Lower leg skin (tissue), 3 donors: ENCODE measurements around the gene KDM4B.

ENCODE experiments used
- POLR2A ChIP-seq, 2 donors: fragments of 450-650 bp; IDR thresholded peaks; one replicate each; pipeline ENCODE4 v1.6.1; 2016 to 2017; ENCODE audit warnings: antibody characterized with exemption in 2 of 2, mild to moderate bottlenecking in 1 of 2, moderate library complexity in 1 of 2
- TF ChIP-seq, protein P1 (sequence below), 3 donors: fragments of 450-650 bp; IDR thresholded peaks; one replicate each; pipeline ENCODE4 v1.5.1; 2016; ENCODE audit warnings: antibody characterized with exemption in 3 of 3, mild to moderate bottlenecking in 3 of 3, moderate library complexity in 2 of 3

DNA sequence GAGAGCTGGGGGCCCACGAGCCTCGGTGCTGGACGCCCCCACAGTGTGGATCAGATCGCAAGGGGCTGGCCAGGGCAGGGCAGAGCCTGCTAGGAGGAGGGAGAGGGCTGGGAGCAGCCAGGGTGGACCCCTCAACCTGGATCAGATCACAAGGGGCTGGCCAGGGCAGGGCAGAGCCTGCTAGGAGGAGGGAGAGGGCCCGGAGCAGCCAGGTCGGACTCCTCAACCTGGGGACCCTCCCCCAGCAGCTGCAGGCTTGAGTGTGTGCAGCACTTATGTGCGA is 126.6 kb downstream of the KDM4B start:
- TF ChIP-seq, protein P1, sequence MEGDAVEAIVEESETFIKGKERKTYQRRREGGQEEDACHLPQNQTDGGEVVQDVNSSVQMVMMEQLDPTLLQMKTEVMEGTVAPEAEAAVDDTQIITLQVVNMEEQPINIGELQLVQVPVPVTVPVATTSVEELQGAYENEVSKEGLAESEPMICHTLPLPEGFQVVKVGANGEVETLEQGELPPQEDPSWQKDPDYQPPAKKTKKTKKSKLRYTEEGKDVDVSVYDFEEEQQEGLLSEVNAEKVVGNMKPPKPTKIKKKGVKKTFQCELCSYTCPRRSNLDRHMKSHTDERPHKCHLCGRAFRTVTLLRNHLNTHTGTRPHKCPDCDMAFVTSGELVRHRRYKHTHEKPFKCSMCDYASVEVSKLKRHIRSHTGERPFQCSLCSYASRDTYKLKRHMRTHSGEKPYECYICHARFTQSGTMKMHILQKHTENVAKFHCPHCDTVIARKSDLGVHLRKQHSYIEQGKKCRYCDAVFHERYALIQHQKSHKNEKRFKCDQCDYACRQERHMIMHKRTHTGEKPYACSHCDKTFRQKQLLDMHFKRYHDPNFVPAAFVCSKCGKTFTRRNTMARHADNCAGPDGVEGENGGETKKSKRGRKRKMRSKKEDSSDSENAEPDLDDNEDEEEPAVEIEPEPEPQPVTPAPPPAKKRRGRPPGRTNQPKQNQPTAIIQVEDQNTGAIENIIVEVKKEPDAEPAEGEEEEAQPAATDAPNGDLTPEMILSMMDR (IDR thresholded peaks at IDR 0.05): no peak
- no peak for TF ChIP-seq POLR2A (IDR thresholded peaks at IDR 0.05)
